RWPE2 (cell line): Measurements from ENCODE around the gene ACOX3.

Source experiments
- ATAC-seq: fragments of 200-7000 bp; cut with Tn5 transposase; 3 replicates; pipeline ENCODE4 v1.9.1; 2021; ENCODE audit warnings: low read depth
- DNase-seq: peaks from one replicate; pipeline ENCODE4 v3.0.0-alpha.2; 2020; ENCODE audit warnings: low spot score
- H3K27ac ChIP-seq: fragments of 450-650 bp; 2 replicates; pipeline ENCODE4 v1.5.1; 2017; ENCODE audit warnings: mild to moderate bottlenecking; ENCODE audit not compliant: poor library complexity, severe bottlenecking
- H3K27me3 ChIP-seq: fragments of 250-450 bp; sonication (Bioruptor Pico); 2 replicates; pipeline ENCODE4 v1.5.1; 2021; ENCODE audit warnings: mild to moderate bottlenecking, moderate library complexity; ENCODE audit not compliant: insufficient read depth, poor library complexity, severe bottlenecking
- H3K36me3 ChIP-seq: fragments of 250-450 bp; sonication (Bioruptor Pico); 2 replicates; pipeline ENCODE4 v1.5.1; 2020; ENCODE audit warnings: low read depth, mild to moderate bottlenecking, moderate library complexity
- H3K4me1 ChIP-seq: fragments of 250-450 bp; sonication (Bioruptor Pico); 2 replicates; pipeline ENCODE4 v1.5.1; 2021; ENCODE audit warnings: mild to moderate bottlenecking, moderate library complexity; ENCODE audit not compliant: insufficient read depth, poor library complexity, severe bottlenecking
- H3K4me3 ChIP-seq: fragments of 250-450 bp; sonication (Bioruptor Pico); 2 replicates; pipeline ENCODE4 v1.5.1; 2021; ENCODE audit warnings: mild to moderate bottlenecking, moderate library complexity; ENCODE audit not compliant: severe bottlenecking
- H3K9me3 ChIP-seq: fragments of 250-450 bp; sonication (Bioruptor Pico); 2 replicates; pipeline ENCODE4 v1.5.1; 2021; ENCODE audit warnings: mild to moderate bottlenecking, moderate library complexity; ENCODE audit not compliant: severe bottlenecking
- TF ChIP-seq, protein P1 (sequence below): fragments of 450-650 bp; IDR thresholded peaks from one replicate; pipeline ENCODE4 v1.5.1; 2017; ENCODE audit warnings: mild to moderate bottlenecking, moderate library complexity; ENCODE audit not compliant: poor library complexity, severe bottlenecking

ACOX3 gene

DNA sequence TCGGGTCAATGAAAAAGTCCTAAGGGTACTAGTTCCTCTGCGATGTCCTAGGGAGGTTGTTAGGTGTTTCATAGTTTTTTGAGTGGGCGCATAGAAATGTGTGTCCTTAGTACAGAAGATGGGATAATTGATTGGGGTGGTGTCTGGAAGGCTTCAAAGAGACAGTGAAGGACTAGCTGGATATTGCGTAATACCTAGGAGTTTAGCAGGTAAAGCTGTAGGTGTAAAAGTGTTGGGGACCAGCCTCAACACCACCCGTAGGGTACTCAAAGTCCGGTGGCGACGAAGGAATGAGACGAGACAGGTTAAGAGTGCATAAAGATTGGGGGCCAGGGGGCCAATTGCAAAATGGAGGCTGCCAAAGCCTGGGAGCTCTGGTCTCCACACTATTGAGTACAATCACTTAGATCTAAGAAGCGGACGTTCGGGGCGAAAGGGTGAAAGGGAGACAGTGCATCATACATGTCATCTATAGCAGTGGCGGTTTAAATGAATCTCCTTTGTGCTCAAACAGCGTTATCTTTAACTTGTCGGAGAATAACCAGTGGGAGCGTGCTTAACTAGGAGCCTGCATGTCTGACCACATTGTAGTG lies 1.1 kb upstream of the ACOX3 start:
- TF ChIP-seq, protein P1, sequence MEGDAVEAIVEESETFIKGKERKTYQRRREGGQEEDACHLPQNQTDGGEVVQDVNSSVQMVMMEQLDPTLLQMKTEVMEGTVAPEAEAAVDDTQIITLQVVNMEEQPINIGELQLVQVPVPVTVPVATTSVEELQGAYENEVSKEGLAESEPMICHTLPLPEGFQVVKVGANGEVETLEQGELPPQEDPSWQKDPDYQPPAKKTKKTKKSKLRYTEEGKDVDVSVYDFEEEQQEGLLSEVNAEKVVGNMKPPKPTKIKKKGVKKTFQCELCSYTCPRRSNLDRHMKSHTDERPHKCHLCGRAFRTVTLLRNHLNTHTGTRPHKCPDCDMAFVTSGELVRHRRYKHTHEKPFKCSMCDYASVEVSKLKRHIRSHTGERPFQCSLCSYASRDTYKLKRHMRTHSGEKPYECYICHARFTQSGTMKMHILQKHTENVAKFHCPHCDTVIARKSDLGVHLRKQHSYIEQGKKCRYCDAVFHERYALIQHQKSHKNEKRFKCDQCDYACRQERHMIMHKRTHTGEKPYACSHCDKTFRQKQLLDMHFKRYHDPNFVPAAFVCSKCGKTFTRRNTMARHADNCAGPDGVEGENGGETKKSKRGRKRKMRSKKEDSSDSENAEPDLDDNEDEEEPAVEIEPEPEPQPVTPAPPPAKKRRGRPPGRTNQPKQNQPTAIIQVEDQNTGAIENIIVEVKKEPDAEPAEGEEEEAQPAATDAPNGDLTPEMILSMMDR, result no peak
- H3K9me3 ChIP-seq, result no peaks in the 10 kb centered on the region
- peaks cover 11% of the 10 kb centered on the region for H3K36me3 ChIP-seq
- peaks cover 40% of the 10 kb centered on the region for H3K4me1 ChIP-seq
- DNase-seq (no peak), ATAC-seq (no peak)
- H3K27me3 ChIP-seq, result no peaks in the 10 kb centered on the region
- H3K27ac ChIP-seq, result no peak overlapping the region
- H3K4me3 ChIP-seq, result peak overlapping the region; percentile 98

DNA sequence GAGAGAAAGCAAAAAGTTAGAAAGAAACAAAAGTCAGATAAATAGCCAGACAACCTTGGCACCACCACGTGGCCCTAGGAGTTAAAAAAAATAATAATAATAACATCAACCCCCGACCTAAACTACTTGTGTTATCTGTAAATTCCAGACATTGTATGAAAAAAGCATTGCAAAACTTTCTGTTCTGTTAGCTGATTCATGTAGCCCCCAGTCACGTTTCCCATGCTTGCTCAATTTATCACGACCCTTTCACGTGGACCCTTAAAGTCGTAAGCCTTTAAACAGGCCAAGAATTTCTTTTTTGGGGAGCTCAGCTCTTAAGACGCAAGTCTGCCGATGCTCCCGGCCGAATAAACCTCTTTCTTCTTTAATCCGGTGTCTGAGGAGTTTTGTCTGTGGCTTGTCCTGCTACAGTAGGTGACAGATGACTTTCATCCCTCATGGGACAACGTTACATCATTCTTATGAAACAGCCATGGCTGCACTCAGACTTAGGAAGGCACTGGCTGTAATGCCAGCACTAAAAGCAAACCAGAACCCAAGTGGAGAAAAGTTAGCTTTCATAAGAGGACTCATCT lies 520 bp downstream of the ACOX3 start:
- H3K9me3 ChIP-seq, result no peaks in the 10 kb centered on the region
- DNase-seq, result no peak

DNA sequence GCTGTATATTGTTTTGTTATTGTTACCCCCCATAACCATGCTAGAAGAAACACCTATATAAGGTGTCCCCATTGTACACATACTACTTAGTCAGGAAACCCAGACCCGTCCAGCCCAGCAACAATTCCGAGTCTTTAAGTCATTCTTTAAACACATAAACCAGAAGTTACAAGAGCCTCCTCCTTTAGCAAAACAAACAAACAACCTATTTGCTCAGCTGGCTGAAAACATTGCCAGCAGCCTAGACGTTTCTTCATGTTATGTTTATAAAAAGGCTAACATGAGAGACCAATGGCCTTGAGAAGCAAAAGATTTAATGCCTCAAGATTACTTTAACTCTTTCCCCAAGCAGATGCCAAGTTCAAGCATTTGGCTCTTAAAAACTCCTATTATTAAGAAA lies 1.4 kb downstream of the ACOX3 start:
- peak overlapping the region; percentile 98 for H3K4me3 ChIP-seq
- H3K27ac ChIP-seq, result peak overlapping the region; percentile 80
- H3K4me1 ChIP-seq, result peaks cover 44% of the 10 kb centered on the region
- no peaks in the 10 kb centered on the region for H3K9me3 ChIP-seq
- TF ChIP-seq, protein P1, result no peak
- peaks cover 4% of the 10 kb centered on the region; the same call in 1 of the 2 replicates for H3K36me3 ChIP-seq
- no peaks in the 10 kb centered on the region for H3K27me3 ChIP-seq
- no peak for DNase-seq
- ATAC-seq, result no peak

More for the DNA sequence above, 520 bp downstream of the ACOX3 start:
- Histone ChIP-seq H3K4me1 (peaks cover 44% of the 10 kb centered on the region), H3K27ac (peak overlapping the region; percentile 80), H3K27me3 (no peaks in the 10 kb centered on the region), H3K4me3 (peak overlapping the region; percentile 98), H3K36me3 (peaks cover 4% of the 10 kb centered on the region; the same call in 1 of the 2 replicates)
- no peak; the same call in 2 of the 3 replicates for ATAC-seq
- TF ChIP-seq, protein P1, result no peak

DNA sequence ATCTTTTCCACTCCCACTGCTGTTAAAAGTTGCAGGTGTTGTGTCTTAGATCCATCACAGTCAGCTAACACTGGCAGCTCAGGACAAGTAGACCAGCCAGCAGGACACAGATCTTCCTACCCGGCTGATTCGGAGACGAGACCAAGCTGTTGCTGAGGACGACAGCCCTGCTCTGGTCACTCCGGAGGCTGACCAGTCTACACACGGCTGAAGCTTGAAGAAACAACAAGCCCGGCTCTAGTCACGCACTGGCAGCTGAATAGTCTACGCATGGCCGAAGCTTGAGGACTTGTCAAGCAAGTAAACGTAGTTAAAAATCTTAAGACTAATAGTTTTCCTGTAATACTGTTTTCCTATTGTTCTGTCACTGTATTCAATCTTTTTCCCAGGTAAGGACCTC lies 1.8 kb downstream of the ACOX3 start:
- Histone ChIP-seq H3K9me3 (no peaks in the 10 kb centered on the region), H3K4me3 (peak overlapping the region; percentile 98), H3K27me3 (no peaks in the 10 kb centered on the region), H3K4me1 (peaks cover 44% of the 10 kb centered on the region), H3K27ac (peak overlapping the region; percentile 80), H3K36me3 (peaks cover 4% of the 10 kb centered on the region; the same call in 1 of the 2 replicates)
- TF ChIP-seq, protein P1, result no peak
- DNase-seq, result no peak
- ATAC-seq, result no peak

DNA sequence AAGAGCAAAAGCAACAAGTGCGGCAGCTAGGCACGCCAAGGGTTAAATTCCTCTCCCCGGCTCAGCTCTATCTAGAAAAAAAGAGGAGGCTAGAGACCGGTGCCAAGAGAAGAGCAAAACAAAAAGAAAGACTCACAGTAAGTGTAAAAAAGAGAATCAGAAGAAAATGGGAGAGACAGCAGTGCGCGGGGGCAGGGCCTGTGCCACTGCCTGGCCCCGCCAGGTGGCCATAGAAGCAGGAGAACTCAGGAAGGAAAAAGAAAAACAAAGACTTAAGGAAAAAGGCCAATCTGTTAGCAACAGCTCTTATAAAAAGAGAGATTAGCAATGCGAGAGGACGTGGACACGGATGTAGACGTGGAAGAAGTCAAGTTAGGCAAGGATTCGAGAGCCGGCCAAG lies 3.2 kb downstream of the ACOX3 start:
- H3K27ac ChIP-seq, result peak overlapping the region; percentile 80
- no peaks in the 10 kb centered on the region for H3K9me3 ChIP-seq
- ATAC-seq (no peak), DNase-seq (no peak)
- TF ChIP-seq, protein P1, result no peak
- H3K4me3 ChIP-seq, result no peak overlapping the region
- no peaks in the 10 kb centered on the region for H3K36me3 ChIP-seq
- peaks cover 35% of the 10 kb centered on the region for H3K4me1 ChIP-seq
- H3K27me3 ChIP-seq, result no peaks in the 10 kb centered on the region
